Measurements from ENCODE around the gene FOXN4. TPM values are rescaled to one million over a fixed set of nuclear protein-coding genes. Genes with fewer than 3 reads are reported as not detected.

FOXN4 gene
- total and polyA plus RNA-seq, 9 of the 15 experiments (the other 6 are each of a cell fraction or from before 2014, with no cell fraction given), result not detected

DNA sequence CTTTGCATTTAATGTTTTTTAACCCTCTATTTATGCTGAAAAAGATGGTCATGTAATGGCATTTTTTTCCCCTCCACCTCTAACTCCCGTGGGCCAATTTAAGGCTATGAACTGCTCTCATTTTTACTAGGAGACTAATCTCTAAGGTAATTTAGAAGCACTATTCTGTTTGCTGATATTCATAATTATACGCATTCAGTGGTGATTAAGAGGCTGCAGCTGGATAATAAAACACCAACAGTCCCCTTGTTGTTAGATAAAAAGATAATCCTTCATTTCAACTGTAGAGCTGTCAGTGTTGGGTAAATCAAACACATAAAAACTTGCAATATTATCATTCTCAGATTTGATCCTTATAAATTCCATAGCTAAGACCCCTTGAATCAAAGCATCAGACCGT, 47.5 kb upstream of the FOXN4 start:
- WGBS (ENCODE audit: insufficient coverage, low coverage, missing lambda C conversion rate), result 2% methylated on average over 3 of the region's 3 CpGs
- H3K9ac ChIP-seq (ENCODE audit: insufficient read depth in 1 of 2, low read depth in 2 of 2, low read length in 2 of 2), result no peak overlapping the region
- FAIRE-seq (no peak), ATAC-seq (no peak), DNase-seq (ENCODE audit: extremely low read depth in 1 of 4, low spot score in 3 of 4) (no peak)
- no TSS peak for BruUV-seq (replicated peaks)
- no peaks in the 10 kb centered on the region for H3K9me3 ChIP-seq (replicated peaks; ENCODE audit: control insufficient read depth, insufficient read depth, low read depth, low read length)
- no peaks in the 10 kb centered on the region for H3K36me3 ChIP-seq (ENCODE audit: control insufficient read depth, insufficient read depth, low read length)
- no peaks in the 10 kb centered on the region for H4K20me1 ChIP-seq (replicated peaks; ENCODE audit: control insufficient read depth, insufficient read depth, low read length)
- H3K27ac ChIP-seq (ENCODE audit: extremely low read depth, low read depth, low read length), result no peak overlapping the region
- H3K4me3 ChIP-seq, result no peak overlapping the region
- H3K4me2 ChIP-seq (ENCODE audit: insufficient read depth, low read length), result no peak overlapping the region
- in situ Hi-C loops (cut with MboI), result no loop called here
- no peak overlapping the region for H2AFZ ChIP-seq (ENCODE audit: low read depth, low read length)
- H3K79me2 ChIP-seq (ENCODE audit: control insufficient read depth, insufficient read depth, low read length), result no peaks in the 10 kb centered on the region
- no peaks in the 10 kb centered on the region for H3K4me1 ChIP-seq (replicated peaks in 1 of 2; ENCODE audit: control insufficient read depth in 2 of 2, insufficient read depth in 2 of 2, low read length in 2 of 2)
- H3K27me3 ChIP-seq (ENCODE audit: control insufficient read depth in 2 of 2, insufficient read depth in 2 of 2, low read length in 2 of 2), result peaks cover 27 to 43% of the 10 kb centered on the region in 2 experiments
- intact Hi-C loops (cut with micrococcal nuclease), result no loop called here
- ChIA-PET CTCF (ENCODE audit: low intra/inter-chr PET ratio) (no interaction called here), POLR2A (no interaction called here)
- no peaks in the 10 kb centered on the region for H3K9me1 ChIP-seq (ENCODE audit: control insufficient read depth, insufficient read depth, low read length)
- TF ChIP-seq SMC3 (conservative IDR thresholded peaks at IDR 0.05; ENCODE audit: insufficient read depth, low read depth, low read length) (no peak), ZNF699 (CRISPR knock-in tag; IDR thresholded peaks at IDR 0.05; ENCODE audit: insufficient replicate concordance) (no peak), NR1H2 (CRISPR knock-in tag; IDR thresholded peaks at IDR 0.05) (no peak), MBD2 (IDR thresholded peaks at IDR 0.05; ENCODE audit: borderline replicate concordance, low read depth) (no peak), RB1 (IDR thresholded peaks at IDR 0.05; ENCODE audit: low read depth) (no peak), ARID1B (IDR thresholded peaks at IDR 0.05) (no peak)
- TF ChIP-seq, protein P1, sequence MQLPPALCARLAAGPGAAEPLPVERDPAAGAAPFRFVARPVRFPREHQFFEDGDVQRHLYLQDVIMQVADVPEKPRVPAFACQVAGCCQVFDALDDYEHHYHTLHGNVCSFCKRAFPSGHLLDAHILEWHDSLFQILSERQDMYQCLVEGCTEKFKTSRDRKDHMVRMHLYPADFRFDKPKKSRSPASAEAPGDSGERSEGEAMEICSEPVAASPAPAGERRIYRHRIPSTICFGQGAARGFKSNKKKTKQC (CRISPR knock-in tag; IDR thresholded peaks at IDR 0.05), result no peak
